GM21786 (cell line): ENCODE data around the gene KRTAP10-7.
"Not testable (repeated sequence)": the region's sequence is repeated elsewhere in the genome, so short reads cannot be mapped to it uniquely, and the experiment has no call there.

Experiments
- ATAC-seq: cut with Tn5 transposase; IDR thresholded peaks from one replicate; pipeline ENCODE4 v1.9.1; 2021; ENCODE audit not compliant: unreplicated experiment

The KRTAP10-7 gene

GRCh38 chr21:44600118-44600978 lies at the start of gene KRTAP10-7:
TSS of gene KRTAP10-7 (plus strand) at chr21:44600597. CDS start at chr21:44600622, 25 bp downstream.
- ATAC-seq, result not testable (repeated sequence)

- no peak for ATAC-seq
These were observed 49.6 kb upstream of the KRTAP10-7 start for GRCh38 chr21:44550807-44551206.

DNA sequence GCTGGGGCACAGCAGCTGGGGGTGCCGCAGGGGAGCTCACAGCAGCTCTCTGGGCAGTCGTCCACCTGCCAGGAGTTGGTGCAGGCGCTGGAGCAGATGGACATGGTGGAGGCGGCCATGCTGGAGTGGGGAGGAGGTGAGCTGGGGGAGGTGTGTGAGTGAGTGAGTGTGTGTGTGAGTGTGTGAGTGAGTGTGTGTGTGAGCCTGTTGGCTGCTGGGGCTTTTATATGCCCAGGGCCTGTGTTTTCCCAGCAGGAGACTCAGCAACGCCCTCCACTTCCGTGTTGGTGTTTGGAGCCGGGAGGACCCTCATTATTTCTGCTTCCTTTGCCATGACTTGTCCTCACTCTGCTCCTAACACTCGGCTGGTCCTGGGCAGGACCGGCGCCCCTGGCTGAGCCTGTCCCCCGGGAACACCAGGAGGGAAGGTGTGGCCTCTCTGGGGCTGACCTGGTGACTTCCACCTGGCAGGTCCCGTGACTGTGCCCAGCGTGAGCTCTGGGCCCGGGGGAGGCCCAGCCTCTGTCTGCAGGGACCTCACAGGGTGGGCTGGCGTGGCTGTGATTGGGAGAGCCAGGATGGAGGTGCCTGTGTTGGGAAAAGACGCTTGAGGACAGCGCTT lies 48.9 kb upstream of the KRTAP10-7 start, which contains the start of gene KRTAP10-2:
KRTAP10-2 (minus strand) TSS at position 166 of the 622 bp plus-strand sequence; CDS start at position 119, 47 bp downstream.
- ATAC-seq, result no peak

GRCh38 chr21:44552136-44552535 lies 48.3 kb upstream of the KRTAP10-7 start:
- ATAC-seq, result no peak

DNA sequence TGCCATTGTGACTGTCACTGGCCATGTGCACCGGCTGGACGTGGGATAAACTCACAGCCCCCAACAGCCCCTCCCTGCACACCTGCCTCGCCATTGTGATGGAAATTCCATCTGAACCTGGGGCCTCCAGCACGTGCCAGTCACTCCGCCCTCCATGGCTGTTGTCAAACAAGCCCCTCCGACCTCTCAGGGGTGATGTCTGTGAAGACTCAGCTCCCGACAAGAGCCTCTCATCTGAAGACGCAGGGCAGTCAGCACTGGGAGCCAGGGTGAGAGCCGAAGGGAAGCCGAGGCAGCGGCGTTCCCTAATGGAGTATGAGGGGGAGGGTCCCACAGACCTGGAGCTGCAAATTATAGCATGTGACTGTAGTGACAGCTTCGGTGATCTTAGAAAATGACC lies 47.7 kb upstream of the KRTAP10-7 start:
- no peak for ATAC-seq

DNA sequence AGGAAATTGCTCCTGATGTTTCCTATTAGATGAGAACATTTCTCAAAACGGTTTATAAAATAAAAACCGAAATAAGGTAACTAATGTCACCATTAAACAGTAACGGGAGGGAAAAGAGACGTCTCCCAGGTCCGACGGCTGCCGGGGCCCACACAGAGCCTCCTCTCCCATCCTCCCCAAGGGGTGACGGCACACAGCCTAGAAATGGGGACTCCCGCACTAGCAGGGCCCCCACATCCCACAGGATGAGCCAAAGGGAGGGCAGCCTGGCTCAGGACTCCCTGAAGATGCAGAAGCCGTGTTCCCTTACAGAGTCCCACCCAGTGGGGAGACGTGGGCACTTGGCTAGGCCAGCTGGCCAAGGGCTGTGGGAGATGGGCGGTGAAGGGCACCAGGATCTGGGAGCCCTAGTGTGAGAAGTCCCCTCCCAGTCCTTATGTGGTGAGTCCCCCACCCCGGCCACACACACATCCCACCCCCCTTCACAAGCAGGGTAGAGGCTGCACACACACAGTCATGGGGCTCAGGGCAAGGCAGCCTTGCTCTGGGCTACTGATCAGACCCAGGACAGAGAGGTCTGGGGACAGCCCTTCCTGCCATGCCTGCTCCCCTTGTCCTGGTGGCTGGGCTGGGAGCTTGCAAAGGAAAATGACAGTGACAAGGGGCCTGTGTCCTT lies 45.1 kb upstream of the KRTAP10-7 start:
- ATAC-seq, result no peak

DNA sequence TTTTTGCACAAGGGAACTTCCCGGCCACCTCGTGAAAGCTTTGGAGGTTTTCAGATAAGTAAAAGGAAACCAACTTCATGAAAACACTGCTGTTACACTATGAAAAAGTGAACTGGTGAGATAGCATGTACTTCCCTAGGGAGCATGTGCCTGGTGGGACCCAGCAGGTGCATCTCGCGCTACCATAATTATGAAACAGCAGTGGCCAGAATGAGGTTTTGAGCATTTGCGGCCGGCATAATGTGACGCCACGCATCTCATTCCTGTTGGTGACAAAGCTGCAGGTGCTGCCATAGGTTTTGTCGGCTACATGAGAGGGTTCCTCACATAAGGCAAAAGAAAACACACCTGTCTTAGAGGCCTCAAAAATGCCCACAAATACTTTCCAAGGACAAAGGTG lies 43.5 kb upstream of the KRTAP10-7 start:
- ATAC-seq, result no peak

GRCh38 chr21:44557491-44558328 lies 42.7 kb upstream of the KRTAP10-7 start:
- ATAC-seq, result no peak

GRCh38 chr21:44558329-44558675 lies 42.1 kb upstream of the KRTAP10-7 start:
- not testable (repeated sequence) for ATAC-seq

DNA sequence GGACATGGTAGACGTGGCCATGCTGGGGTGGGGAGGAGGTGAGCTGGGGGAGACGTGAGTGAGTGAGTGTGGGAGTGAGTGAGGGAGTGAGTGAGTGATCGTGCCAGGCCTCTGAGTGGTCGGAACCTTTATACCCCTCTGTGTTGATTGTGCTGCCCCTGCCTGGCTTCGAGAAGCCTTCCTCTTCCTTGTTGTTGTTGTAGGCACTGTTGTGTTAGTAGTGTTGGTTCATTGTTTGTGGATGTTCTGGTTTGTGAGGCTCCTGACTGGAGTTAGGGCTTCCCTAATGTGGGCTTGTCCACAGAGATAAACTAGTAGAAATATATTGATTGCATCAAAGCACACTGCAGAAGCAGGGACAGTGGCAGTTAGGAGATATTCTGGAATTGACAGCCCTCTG lies 41.7 kb upstream of the KRTAP10-7 start, which contains the start of gene KRTAP10-3:
KRTAP10-3 (minus strand) TSS at position 101 of the 400 bp plus-strand sequence; CDS start at position 21, 80 bp downstream.
- no peak for ATAC-seq

GRCh38 chr21:44564099-44564498 lies 36.3 kb upstream of the KRTAP10-7 start:
- no peak for ATAC-seq

GRCh38 chr21:44564886-44565598 lies 35.4 kb upstream of the KRTAP10-7 start:
- ATAC-seq, result no peak

DNA sequence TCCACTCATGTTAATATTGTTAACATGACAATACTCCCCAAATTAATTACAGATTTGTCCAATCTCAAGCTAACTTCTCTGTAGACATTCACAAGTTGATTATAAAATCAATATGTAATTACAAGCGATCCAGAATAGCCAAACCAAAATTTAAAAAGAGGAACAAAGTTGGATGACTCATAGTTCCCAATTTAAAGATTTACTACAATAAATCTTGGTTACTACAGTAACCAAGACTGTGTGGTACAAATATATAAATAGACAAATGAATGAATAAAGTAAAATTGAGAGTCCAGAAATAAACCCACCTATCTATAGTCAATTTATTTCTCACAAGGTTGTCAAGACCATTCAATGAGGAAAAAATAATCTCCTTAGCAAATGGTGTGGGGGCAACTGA lies 34.0 kb upstream of the KRTAP10-7 start:
- ATAC-seq, result no peak

DNA sequence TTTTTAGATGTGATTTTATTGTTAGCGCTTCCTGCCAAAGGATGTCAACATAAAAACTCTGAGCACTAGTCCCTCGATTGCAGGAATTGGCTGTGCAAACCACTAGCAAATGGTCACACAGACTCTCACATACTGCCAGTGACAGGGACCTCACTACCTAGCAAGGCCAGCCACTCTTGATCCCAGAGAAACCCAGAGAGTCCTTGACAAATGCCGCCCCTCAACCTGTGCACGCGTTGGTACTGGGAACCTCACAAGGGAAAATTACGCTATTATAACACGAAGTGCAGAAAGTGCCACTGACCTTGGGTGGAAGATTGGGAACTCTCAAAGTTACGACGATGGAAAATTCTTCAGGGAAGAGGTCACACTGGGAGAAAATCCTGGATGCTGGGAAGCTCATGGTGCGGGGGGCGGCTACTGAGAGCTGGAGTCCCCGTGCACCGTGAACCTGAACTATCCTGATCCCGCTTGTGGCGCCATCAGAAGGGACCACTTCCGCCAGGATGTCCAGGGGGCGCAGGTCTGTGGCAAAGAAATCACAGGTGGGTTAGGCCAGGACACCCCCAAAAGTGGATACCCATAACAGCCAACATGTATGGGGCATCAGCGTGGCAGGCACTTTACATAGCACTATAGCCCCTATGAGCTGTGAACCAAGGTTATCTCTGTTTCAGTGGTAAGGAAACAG lies 32.8 kb upstream of the KRTAP10-7 start:
- ATAC-seq, result no peak

DNA sequence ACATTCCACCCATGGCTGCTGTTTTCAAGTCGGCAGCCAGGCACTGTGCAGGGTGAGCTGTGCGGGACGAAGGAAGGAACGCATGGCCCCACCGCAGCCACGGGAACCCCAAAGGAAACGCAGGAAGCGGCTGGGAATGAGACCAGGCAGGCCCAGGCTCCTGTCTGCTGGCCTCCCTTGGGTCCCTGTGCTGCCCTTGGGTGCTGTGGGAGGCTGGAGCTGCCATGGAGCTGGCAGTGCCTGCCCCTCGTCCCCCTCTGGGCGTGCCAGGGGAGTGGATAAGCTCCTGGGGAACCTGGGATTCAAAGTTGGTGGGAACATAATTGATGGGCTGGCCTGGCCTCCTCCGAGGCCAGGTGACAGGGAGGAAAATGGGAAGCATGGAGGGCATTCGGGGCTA lies 32.1 kb upstream of the KRTAP10-7 start:
- no peak for ATAC-seq

- no peak for ATAC-seq
These were observed 31.5 kb upstream of the KRTAP10-7 start for GRCh38 chr21:44568667-44569556.

- ATAC-seq, result no peak
These were observed 30.4 kb upstream of the KRTAP10-7 start for GRCh38 chr21:44569861-44570517.

GRCh38 chr21:44571296-44571695 lies 29.1 kb upstream of the KRTAP10-7 start:
- no peak for ATAC-seq
